ENCODE results near the gene C1orf146.

The C1orf146 gene

DNA sequence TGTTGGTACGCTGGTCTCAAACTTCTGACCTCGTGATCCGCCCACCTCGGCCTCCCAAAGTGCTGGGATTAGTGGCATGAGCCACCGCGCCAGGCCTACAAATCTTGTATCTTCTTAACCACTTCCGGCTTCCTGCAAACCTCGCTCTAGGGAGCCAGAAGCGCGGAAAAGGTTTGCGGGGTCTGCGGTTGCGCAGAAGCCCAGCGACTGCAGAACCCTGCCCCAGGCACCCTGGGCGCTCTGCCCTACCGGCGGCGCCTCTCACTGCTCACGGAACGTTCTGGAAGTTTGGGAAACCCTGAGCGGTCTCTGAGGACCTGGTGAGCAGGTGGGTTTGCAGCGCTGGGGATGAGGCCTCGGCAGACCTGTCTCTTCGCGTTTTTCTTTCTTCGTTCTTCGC lies at the start of gene C1orf146:
Gene C1orf146 (plus strand): TSS at position 195 of the 400 bp plus-strand sequence. CDS start 13,506 bp downstream, outside the sequence.
- Histone ChIP-seq H3K9ac (ENCODE audit: low read depth, low read length) (no peak within 1 kb of the TSS; the same call in 1 of the 2 replicates), H3K4me1 (ENCODE audit: insufficient read depth, low read length) (no peaks in the 10 kb centered on the region), H3K27me3 (ENCODE audit: insufficient read depth, low read length) (no peaks in the 10 kb centered on the region)

GRCh38 chr1:92168657-92169056 lies 49.1 kb upstream of the C1orf146 start:
- no peak overlapping the region for H3K9ac ChIP-seq (ENCODE audit: low read depth, low read length)
- no peak overlapping the region for H3K4me3 ChIP-seq (ENCODE audit: low read length)
- H3K27ac ChIP-seq (ENCODE audit: low read length) = no peak overlapping the region
- no peaks in the 10 kb centered on the region for H3K9me3 ChIP-seq (ENCODE audit: insufficient read depth, low read depth, low read length)
- no peaks in the 10 kb centered on the region for H3K4me1 ChIP-seq (ENCODE audit: insufficient read depth, low read length)
- H3K27me3 ChIP-seq (ENCODE audit: insufficient read depth, low read length) = no peaks in the 10 kb centered on the region
- no peaks in the 10 kb centered on the region for H3K36me3 ChIP-seq (ENCODE audit: insufficient read depth, low read depth, low read length)

More for the DNA sequence above, at the start of gene C1orf146:
- no peaks in the 10 kb centered on the region for H3K36me3 ChIP-seq (ENCODE audit: insufficient read depth, low read depth, low read length)
- H3K9me3 ChIP-seq (ENCODE audit: insufficient read depth, low read depth, low read length) = no peaks in the 10 kb centered on the region
- no peak within 1 kb of the TSS for H3K4me3 ChIP-seq (ENCODE audit: low read length)
- H3K27ac ChIP-seq (ENCODE audit: low read length) = no peak within 1 kb of the TSS

DNA sequence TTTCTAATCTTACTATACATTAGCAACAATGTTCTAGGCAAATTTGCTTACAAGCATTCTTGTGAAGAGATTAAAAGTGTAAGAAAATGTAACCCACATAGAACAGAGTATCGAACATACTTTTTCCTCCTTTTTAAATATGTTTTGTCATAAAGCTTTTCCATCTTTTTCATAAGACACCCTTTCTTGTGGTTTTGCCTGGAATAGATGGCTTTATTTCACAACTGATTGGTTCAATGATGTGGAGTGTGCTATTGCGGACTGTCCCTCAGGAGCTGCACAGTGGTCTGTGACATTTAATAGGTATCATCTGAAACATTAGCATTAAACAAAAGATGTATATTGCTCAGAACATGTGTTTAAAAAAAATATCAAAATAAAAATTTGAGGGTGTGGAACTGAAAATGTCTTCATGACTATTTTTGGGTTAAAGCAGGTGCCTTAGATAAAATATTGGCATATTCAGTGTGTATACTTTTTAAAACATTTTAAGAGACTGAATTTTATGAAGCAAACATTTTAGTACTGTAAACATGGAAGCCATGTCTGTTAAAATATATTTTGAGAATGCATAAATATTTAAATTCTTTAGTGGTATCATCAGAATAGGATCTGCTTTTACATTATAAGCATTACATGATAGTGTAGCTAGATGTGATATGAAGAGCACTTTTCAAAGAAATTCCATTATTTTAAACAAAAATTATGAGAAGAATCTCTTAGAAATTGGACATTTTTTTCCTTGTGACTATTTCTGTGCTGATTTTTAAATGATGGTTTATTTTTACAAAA lies 48.3 kb upstream of the C1orf146 start:
- Histone ChIP-seq H3K9ac (ENCODE audit: low read depth, low read length) (no peak overlapping the region), H3K27ac (ENCODE audit: low read length) (no peak overlapping the region), H3K36me3 (ENCODE audit: insufficient read depth, low read depth, low read length) (no peaks in the 10 kb centered on the region), H3K4me3 (ENCODE audit: low read length) (no peak overlapping the region), H3K27me3 (ENCODE audit: insufficient read depth, low read length) (no peaks in the 10 kb centered on the region), H3K4me1 (ENCODE audit: insufficient read depth, low read length) (no peaks in the 10 kb centered on the region), H3K9me3 (ENCODE audit: insufficient read depth, low read depth, low read length) (no peaks in the 10 kb centered on the region)

DNA sequence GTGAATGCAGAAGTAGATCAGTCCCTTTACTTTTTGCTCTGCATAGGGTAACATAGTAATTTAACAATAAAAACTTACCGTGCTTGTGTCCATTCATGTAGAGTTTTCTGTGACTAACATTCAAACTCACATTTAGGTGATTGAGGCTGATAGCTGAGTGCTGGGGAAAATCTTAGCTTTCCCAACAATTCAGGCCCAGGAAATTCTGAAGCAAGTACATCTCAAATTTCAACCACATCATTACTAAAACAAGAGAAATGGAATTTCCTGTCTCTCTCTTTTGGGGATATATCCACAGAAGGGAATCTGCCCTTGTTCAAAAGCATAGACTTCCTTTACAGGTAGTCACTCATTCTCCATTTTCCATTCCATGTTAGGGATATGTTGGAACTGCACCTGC lies 33.1 kb upstream of the C1orf146 start:
- H3K27me3 ChIP-seq (ENCODE audit: insufficient read depth, low read length) = no peaks in the 10 kb centered on the region
- no peak overlapping the region for H3K27ac ChIP-seq (ENCODE audit: low read length)
- H3K9me3 ChIP-seq (ENCODE audit: insufficient read depth, low read depth, low read length) = no peaks in the 10 kb centered on the region
- no peak overlapping the region for H3K4me3 ChIP-seq (ENCODE audit: low read length)
- peaks cover 6% of the 10 kb centered on the region; the same call in 1 of the 2 replicates for H3K36me3 ChIP-seq (ENCODE audit: insufficient read depth, low read depth, low read length)
- H3K4me1 ChIP-seq (ENCODE audit: insufficient read depth, low read length) = no peaks in the 10 kb centered on the region
- H3K9ac ChIP-seq (ENCODE audit: low read depth, low read length) = no peak overlapping the region

GRCh38 chr1:92186081-92186480 lies 31.6 kb upstream of the C1orf146 start:
- no peak overlapping the region for H3K9ac ChIP-seq (ENCODE audit: low read depth, low read length)
- no peak overlapping the region for H3K4me3 ChIP-seq (ENCODE audit: low read length)
- H3K36me3 ChIP-seq (ENCODE audit: insufficient read depth, low read depth, low read length) = no peaks in the 10 kb centered on the region
- H3K27ac ChIP-seq (ENCODE audit: low read length) = no peak overlapping the region
- no peaks in the 10 kb centered on the region for H3K4me1 ChIP-seq (ENCODE audit: insufficient read depth, low read length)
- no peaks in the 10 kb centered on the region for H3K27me3 ChIP-seq (ENCODE audit: insufficient read depth, low read length)
- H3K9me3 ChIP-seq (ENCODE audit: insufficient read depth, low read depth, low read length) = no peaks in the 10 kb centered on the region

DNA sequence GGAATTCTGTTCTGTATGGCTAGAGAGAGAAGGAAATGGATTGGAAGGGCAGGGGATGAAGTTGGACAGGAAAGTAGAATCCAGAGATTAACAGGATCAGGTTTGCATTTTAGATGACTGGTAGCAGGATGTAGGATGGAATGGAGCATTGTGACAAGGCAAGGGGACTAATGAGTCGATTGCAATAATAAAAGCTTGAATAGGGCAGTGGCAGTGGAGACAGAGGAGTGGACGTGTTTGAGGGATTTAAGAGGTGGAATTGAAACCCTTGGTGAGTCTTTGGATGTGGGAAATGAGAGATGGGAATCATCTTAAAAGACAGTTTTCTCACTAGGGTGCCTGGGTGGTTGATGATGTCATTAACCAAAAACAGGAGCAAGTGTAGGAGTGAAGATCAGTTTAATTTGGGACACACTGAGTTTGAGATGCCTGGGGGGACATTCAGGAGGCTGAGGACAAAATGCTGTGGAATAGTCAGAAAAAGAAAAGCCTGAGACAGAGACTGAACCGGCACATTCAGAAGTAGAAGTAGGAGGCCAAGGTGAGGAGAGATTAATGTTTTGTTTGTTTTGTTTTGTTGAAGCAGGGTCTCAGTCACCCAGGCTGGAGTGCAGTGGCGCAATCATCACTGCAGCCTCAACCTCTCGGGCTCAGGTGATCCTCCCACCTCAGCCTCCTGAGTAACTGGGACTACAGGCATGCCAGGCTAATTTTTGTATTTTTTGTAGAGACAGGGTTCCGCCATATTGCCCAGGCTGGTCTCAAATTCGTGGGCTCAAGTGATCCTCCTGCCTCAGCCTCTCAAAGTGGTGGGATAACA lies 29.1 kb upstream of the C1orf146 start:
- Histone ChIP-seq H3K9ac (ENCODE audit: low read depth, low read length) (no peak overlapping the region), H3K27me3 (ENCODE audit: insufficient read depth, low read length) (no peaks in the 10 kb centered on the region), H3K9me3 (ENCODE audit: insufficient read depth, low read depth, low read length) (no peaks in the 10 kb centered on the region), H3K36me3 (ENCODE audit: insufficient read depth, low read depth, low read length) (no peaks in the 10 kb centered on the region), H3K27ac (ENCODE audit: low read length) (no peak overlapping the region), H3K4me1 (ENCODE audit: insufficient read depth, low read length) (no peaks in the 10 kb centered on the region), H3K4me3 (ENCODE audit: low read length) (no peak overlapping the region)

GRCh38 chr1:92191726-92192125 lies 26.0 kb upstream of the C1orf146 start:
- Histone ChIP-seq H3K9me3 (ENCODE audit: insufficient read depth, low read depth, low read length) (no peaks in the 10 kb centered on the region), H3K4me1 (ENCODE audit: insufficient read depth, low read length) (no peaks in the 10 kb centered on the region), H3K27ac (ENCODE audit: low read length) (no peak overlapping the region), H3K27me3 (ENCODE audit: insufficient read depth, low read length) (no peaks in the 10 kb centered on the region), H3K4me3 (ENCODE audit: low read length) (no peak overlapping the region), H3K9ac (ENCODE audit: low read depth, low read length) (no peak overlapping the region), H3K36me3 (ENCODE audit: insufficient read depth, low read depth, low read length) (no peaks in the 10 kb centered on the region)

- H3K27me3 ChIP-seq (ENCODE audit: insufficient read depth, low read length) = no peaks in the 10 kb centered on the region
- H3K27ac ChIP-seq (ENCODE audit: low read length) = no peak overlapping the region
- no peak overlapping the region for H3K9ac ChIP-seq (ENCODE audit: low read depth, low read length)
- no peaks in the 10 kb centered on the region for H3K36me3 ChIP-seq (ENCODE audit: insufficient read depth, low read depth, low read length)
- H3K4me1 ChIP-seq (ENCODE audit: insufficient read depth, low read length) = no peaks in the 10 kb centered on the region
- H3K4me3 ChIP-seq (ENCODE audit: low read length) = no peak overlapping the region
- H3K9me3 ChIP-seq (ENCODE audit: insufficient read depth, low read depth, low read length) = no peaks in the 10 kb centered on the region
These were observed 25.5 kb upstream of the C1orf146 start for GRCh38 chr1:92192246-92192645.

DNA sequence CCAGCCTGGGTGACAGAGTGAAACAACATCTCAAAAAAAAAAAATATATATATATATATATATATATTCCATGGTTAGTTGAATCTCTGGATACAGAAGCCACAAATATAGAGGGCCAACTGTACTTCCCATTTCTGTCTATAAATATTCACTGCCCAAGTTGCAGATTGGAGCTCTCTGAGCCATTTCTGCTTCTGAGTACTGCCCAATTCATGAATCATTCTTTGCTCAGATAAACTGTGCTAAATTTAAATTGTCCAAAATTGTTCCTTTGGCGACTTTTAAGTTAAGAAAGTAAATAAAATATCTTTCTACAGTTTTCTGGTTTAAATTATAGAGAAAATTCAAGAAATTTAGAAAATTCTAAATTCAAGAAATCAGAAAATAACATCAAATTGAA lies 23.2 kb upstream of the C1orf146 start:
- Histone ChIP-seq H3K9ac (ENCODE audit: low read depth, low read length) (no peak overlapping the region), H3K27ac (ENCODE audit: low read length) (no peak overlapping the region), H3K36me3 (ENCODE audit: insufficient read depth, low read depth, low read length) (no peaks in the 10 kb centered on the region), H3K27me3 (ENCODE audit: insufficient read depth, low read length) (no peaks in the 10 kb centered on the region), H3K4me3 (ENCODE audit: low read length) (no peak overlapping the region), H3K9me3 (ENCODE audit: insufficient read depth, low read depth, low read length) (no peaks in the 10 kb centered on the region), H3K4me1 (ENCODE audit: insufficient read depth, low read length) (no peaks in the 10 kb centered on the region)

DNA sequence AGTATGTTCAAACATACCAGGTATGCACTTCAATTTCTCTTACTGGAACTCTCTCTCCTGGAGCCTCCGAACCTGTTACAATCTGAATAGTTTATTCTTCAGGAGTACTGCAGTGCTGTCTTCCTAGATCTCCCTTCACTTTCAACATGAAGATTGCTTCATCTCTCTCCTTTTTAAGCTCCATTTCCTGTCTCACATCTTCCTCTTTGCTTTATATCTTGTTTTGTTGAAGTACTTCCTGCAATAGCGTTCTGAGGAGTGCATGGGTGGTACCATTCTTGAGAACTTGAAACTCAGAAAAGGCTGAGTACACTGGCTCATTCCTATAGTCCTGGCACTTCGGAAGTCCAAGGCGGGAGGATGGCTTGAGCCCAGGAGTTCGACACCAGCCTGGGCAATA lies 15.7 kb upstream of the C1orf146 start:
- no peak overlapping the region for H3K4me3 ChIP-seq (ENCODE audit: low read length)
- H3K9me3 ChIP-seq (ENCODE audit: insufficient read depth, low read depth, low read length) = 0 out of 2 replicates have a peak, but pooled peaks cover 2% of the 10 kb centered on the region
- H3K27me3 ChIP-seq (ENCODE audit: insufficient read depth, low read length) = no peaks in the 10 kb centered on the region
- H3K4me1 ChIP-seq (ENCODE audit: insufficient read depth, low read length) = no peaks in the 10 kb centered on the region
- H3K27ac ChIP-seq (ENCODE audit: low read length) = no peak overlapping the region
- no peaks in the 10 kb centered on the region for H3K36me3 ChIP-seq (ENCODE audit: insufficient read depth, low read depth, low read length)
- H3K9ac ChIP-seq (ENCODE audit: low read depth, low read length) = no peak overlapping the region

DNA sequence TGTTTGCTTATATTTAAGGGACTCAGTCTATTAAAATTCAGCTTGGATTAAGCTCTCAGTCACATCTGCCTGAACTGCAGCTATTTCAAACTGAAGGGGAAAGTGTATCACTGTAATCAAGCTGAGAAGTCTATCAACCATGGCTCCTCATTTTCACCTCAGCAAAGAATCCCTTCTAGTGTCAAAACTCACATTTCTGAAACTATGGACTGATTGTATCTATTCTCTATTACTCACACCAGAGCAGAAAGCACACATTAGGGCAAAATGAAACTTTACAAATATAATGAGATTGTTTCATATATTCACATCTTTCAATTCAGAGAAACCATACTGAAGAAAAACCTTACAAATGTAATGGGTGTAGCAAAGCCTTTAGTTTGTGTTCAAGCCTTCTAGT lies 14.6 kb upstream of the C1orf146 start:
- Histone ChIP-seq H3K9ac (ENCODE audit: low read depth, low read length) (no peak overlapping the region), H3K27me3 (ENCODE audit: insufficient read depth, low read length) (no peaks in the 10 kb centered on the region), H3K4me1 (ENCODE audit: insufficient read depth, low read length) (no peaks in the 10 kb centered on the region), H3K4me3 (ENCODE audit: low read length) (no peak overlapping the region), H3K36me3 (ENCODE audit: insufficient read depth, low read depth, low read length) (no peaks in the 10 kb centered on the region), H3K27ac (ENCODE audit: low read length) (no peak overlapping the region), H3K9me3 (ENCODE audit: insufficient read depth, low read depth, low read length) (0 out of 2 replicates have a peak, but pooled peaks cover 2% of the 10 kb centered on the region)

- H3K4me3 ChIP-seq (ENCODE audit: low read length) = no peak overlapping the region
- no peak overlapping the region for H3K9ac ChIP-seq (ENCODE audit: low read depth, low read length)
- no peaks in the 10 kb centered on the region for H3K36me3 ChIP-seq (ENCODE audit: insufficient read depth, low read depth, low read length)
- H3K9me3 ChIP-seq (ENCODE audit: insufficient read depth, low read depth, low read length) = 0 out of 2 replicates have a peak, but pooled peaks cover 2% of the 10 kb centered on the region
- H3K4me1 ChIP-seq (ENCODE audit: insufficient read depth, low read length) = no peaks in the 10 kb centered on the region; the same call in 1 of the 2 replicates
- no peak overlapping the region for H3K27ac ChIP-seq (ENCODE audit: low read length)
- no peaks in the 10 kb centered on the region for H3K27me3 ChIP-seq (ENCODE audit: insufficient read depth, low read length)
These were observed 7.0 kb upstream of the C1orf146 start for GRCh38 chr1:92210701-92211100.

Data from iPS-20b (cell line).